HG03457 (cell line): Measurements from ENCODE around the gene UXS1.

Experiments
- ATAC-seq: cut with Tn5 transposase; IDR thresholded peaks from one replicate; pipeline ENCODE4 v1.9.1; 2021; ENCODE audit warnings: moderate number of reproducible peaks; ENCODE audit not compliant: unreplicated experiment

Gene UXS1

DNA sequence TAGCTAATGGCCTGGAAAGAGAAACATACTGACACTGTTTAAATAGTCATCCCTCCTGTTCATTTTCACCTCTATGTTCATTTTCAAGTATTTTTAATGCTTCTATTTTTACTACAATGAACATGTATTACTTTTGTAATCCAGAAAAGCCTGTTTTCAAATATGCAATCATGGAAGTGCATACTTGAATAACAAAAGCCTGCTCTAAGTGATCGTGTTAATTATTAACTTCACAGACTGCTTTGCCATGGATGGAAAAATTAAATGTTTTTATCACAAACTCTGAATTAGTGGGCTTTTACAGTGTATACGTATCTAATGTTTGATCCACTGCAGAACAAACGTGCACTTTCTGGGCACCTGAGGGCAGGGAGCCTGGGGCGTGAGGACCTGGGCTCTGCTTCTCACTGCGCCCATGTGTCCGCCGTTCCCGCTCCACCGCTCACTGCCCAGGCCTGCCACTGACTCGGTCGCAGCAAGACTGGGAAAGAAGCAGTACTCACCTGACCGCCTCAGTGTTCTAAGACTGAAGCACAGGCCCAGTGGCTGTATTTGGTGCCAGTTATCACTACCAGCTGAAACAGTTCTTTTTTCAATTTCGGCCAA lies 80.6 kb downstream of the UXS1 start:
- no peak for ATAC-seq

DNA sequence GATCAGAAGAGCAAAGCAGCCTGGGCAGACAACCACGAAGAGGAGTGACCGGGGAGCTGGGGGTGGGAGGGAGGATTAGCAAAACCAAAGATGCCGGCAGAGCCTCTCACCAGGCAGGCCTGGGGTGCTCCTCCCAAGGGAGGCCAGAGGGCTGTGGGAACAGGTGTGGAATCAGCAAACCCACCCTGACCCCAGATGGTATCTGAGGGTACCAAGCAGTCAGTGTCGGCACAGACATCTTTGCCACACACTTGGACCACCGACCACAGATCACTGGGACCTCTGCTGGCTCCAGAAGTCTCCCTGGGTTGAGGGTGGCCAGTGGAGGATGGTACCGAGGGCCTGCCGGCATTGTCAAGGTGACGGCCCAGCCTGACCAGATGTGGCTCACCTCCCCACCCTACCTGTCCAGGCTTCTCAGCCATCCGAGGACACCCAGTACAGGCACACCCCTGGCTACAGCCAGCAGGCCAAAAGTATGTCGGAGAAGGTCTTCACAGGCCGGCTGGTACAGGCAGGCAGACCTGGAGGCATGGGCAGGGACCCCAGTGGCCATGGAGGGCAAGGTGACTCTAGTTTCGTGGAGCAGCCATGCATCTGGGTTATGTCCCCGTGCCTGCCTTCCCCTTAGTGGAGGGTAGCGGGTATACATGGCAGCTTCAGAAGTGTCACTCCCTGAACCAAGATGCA lies 82.1 kb downstream of the UXS1 start:
- no peak for ATAC-seq

DNA sequence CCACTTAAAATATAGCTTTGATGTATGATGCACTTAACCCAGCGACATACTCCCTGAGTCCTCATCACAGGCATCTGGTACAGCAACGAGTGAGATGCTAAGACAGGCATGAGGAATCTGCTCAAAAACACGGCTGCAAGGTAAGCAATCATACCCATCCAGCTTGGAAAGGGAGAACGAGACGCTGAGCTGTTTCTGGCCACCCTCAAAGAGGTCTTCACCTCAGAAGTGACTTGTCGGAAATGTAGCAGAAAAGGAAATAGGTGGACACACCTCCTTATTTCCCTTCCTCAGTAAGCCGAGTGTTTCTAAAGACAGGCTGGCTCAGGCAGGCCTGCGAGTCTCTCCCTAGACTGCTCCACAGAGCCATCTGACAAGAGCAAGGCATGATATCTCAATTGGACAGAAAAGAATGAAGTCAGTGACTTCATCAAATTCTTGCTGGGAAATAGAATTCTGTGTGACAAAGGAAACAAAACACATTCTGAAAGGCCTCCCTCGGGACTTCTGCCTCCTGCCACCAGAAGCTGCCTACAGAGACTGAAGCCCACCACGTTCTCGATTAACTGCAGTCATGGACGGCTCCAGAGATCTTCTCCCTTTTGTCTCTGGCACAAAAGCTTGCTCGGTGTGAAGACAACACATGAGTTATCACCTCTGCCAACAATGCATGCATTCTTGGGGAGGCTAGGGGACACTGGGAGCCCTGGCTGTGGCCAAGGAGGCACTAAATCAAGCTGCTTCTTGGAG lies 84.3 kb downstream of the UXS1 start:
- ATAC-seq = no peak

DNA sequence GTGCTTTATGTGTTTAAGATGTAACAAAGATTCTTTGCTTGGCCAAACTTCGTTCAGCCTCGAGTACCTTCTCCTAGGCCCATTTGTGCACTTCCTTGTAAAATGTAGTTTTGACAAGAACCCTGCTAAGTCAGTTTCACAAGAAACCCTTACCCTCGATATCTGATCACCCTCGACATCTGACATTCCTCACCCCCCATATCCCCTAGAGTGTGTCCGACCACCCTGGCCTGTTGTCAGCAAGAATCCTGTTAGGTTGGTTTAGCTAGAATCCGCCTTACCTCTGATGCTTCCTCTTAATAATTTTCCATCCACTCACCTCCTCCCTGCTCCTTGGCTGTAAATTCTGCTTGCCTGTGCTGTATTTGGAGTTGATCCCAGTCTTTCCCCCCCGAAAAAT lies 85.3 kb downstream of the UXS1 start:
- ATAC-seq = no peak

DNA sequence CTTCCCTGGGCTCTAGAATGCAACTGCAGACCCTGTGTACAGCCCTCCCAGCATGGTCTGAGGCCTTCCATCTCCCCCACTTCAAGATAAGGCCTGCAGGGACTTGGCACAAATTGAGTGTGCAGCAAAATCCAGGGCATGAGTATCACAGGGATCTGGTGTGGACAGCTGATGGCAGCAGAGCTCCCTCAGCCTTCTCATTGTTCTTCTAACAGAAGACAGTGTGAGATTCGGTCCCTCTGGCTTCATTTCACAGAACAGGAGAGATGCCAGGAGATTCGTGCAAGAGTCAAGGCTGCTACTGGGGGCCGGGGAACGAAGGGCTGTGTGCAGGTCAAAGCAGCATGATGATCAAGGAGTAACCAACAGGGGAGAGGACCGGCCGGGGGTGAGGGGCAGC lies 85.8 kb downstream of the UXS1 start:
- ATAC-seq = no peak

DNA sequence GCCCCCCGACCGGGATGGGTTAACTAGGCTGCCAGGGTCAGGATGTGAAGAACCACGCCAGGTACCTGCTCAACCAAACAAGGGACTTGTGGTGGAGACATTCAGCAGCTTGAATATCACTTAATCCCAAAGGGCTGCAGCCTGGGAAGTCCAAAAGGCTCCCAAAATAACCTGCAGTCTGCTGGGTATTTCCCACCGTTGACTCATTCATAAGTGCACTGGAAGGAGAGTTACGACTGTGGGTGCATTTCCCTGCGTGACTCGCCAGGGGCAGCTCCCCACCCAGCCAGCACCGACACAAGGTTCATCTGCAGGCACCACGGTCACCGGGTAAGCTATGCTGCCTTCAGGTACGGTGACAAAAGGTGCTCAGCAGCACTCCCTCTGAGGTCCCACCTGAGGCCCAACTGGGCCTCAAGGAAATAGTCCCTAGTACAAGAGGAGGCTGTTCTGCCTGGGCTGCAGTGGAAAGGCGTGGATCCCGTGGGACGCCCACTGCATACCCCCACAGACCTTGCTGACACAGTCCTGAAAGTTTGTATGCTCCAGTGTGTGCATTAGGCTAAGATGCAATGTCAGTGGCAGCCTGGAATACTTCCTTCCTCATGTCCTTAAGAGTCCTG lies 86.5 kb downstream of the UXS1 start:
- peak; percentile 74 for ATAC-seq

DNA sequence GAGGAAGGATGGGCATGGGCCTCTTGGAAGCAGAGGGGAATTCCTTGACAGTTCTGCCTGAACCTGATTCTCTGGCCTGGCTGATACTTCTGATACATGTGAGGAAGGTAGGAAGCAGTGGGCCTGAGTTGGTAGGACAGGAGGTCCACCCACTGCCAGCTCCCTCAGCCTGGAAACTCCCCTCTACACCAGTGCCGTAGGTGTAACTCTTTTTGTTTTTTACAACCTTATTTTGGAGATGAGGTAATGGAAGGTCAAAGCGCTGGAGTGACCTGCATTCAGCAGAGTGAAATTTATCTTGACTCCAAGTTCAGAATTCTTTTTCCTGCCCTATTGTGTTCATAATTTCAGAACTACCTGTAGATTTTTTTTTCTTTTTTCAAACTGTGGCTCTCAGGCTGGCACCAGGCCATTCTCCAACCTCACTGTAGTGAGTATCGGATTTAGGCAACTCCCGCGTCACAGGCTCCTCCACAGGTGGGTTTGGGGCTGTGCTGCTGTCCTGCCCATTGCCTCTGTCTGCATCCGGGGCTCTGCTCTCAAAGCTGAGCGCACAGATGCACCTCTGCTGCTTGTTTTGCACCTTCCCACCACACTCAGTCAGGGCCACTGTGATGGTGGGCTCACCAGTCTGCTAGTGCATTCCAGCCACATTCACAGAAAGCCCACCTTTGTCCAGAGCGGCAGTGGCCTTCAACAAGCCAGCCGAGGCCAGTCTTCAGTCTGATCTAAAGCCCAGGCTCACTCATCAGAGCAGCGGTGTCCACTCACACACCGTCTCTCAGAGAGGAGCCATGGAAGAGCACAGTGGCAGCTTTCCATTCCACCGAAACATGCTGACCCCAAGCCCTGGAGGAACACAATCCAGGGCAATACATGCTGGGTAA lies 87.2 kb downstream of the UXS1 start:
- no peak for ATAC-seq

DNA sequence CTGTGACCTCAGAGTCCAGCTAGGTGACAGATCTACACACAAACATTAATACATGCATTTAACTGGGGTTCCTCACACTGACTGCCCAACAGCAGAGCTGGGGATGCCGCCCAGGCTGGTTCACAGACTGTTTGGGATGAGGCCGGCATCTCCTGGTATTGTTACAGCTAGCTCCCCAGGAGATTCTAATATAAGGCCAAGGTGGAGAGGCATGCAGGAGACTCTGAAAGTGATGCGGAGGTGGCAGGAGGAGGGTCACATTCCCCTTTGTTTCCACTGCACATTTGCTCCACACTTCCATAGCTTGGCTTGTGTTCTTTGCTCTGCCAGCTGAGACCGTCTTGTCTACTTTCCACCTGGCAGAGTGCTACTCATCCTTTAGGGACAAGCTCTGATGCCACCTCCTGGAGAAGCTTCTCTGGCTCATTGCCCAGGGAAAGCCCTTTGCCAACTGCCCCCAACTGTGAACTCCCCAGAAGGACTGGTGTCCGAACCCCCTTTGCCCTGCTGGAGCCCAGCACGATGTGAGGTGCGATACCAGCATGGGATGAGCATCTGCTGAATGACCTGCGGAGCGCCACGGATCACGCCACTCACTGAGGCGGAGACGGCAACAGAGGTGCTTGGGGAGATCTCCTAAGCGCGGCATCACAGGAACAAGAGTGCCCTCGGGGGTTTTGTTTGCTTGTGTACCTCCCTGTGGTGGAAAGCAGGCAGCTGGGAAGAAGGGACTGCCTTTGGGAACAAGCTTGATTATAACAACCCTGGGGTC lies 88.8 kb downstream of the UXS1 start:
- no peak for ATAC-seq

DNA sequence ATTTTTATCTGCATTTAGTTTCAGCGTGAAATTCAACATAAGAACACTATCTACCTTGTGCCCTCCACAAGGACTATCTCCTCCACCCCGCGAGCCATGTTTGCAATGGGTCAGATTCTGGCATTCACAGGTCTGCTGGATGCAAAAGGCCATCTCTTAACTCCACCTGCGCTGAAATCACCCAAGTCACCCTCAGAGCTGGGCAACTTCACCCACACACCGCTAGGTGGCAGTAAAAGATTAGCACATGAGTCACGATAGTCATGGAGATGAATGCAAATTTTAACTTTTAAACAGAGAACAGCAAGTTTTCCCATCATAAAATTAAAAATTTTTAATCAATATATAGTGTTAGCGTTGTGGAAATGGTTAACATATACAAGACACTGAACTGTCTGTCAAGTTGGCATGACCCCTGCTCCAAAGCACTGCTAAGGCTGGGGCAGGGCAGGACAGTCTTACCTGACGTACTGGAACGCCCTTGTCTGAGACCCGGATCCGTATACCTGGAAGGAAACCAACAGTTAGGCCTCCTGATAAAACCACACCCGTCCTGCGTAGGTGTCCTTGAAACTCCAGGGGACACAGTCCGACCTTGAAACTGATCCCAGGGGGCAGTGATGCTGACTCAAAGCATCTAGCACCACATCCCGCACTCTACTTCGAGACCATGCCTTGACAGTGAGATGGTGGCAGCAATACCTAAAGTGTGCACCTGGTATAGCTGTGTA lies 89.6 kb downstream of the UXS1 start:
- no peak for ATAC-seq

DNA sequence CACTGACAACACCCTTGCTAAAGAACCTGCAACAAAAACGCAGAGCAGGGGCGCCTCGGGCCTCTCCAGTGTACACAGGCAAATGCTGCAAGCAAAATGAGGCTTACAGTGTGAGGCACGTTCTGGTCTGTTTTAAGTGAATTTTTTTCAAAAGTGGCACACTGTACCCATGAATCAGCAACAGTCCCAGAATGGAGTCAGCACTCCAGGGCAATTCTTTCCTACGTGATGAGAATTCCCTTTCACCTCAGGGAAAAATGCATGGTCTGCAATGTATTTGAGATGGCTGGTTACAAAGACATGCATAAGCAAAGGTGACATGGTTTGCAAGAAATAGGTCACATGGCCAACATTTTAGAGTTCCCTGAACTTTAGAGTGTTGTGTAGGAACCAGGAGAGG lies 94.4 kb downstream of the UXS1 start:
- no peak for ATAC-seq

DNA sequence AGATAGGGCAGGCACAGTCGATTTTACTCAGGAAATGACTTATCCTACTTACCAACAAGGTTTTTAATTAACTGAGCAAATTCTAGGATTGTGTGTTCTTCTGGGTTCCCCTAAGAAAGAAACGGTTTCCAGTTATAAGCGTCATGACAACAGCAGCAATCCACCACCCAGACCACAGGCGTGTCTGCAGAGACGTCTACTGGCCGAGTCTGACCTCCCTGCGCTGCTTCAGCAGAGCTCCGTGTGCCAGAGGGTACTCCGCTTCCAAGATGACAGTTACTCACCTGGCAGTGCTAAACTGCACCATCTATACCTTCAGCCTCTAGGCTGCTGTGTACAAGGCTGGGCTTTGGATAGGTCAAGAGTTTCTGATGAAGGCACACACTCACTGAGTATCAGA lies 95.4 kb downstream of the UXS1 start:
- ATAC-seq = no peak

DNA sequence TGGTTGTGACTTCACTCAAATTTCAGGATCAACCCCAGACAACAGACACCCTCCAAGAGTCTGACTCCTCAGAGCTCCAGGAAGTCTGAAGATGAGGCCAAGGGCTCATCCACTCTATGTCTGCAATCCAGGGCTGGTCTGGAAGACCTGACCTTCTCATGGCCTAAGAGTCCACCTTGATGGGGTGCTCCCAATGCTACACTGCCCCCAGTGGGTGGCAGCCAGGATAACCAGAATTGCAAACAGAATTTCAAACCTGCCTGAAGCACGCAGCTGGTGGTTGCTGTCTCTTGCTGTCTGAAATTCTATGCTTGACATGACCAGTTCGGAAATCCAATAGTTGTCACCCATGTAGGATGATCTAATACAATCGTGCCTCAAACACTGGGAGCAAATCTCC lies 96.0 kb downstream of the UXS1 start:
- ATAC-seq = no peak

DNA sequence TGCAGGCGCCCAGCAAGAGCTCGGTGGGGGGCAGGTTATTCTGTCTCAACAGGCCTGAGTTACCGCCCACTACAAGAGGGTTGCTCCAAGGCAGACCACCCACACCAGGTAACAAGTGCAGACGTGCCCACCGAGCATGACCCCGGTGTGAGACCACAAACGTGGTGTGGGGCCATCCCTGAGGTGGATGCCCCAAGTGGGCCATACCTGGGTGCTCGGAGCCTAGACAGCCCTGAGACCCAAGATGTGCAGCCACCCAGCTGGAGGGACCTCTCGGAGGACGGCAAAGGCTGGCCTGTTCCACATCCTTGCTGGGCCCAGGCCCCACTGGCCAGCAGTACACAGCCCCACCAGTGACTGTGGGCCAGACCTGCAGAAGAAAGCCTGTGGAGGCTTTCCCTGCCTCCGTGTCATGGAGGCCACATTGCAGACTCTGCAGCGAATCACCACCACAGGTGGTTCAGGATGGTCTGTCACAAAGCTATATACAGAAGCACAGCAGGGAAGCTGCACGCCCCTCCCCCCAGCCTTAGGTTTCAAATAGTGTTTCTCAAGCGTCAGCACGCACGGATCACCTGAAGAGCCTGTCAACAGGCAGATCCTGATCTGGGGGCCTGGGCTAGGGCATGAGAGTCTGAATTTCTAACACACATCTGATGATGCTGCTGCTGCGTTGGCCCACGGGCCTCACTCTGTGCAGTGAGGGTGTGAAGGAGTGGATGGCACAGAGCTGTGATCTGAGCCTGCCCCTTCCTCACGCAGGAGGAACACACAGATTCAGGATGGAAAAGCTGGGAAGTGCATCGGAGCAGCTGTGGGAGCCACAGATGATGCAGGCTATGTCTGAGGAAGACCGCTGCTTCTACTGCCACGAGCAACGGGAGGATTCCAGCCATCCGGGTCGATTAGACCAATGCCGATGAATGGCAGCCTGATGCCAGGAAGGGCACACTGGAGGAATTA lies 96.8 kb downstream of the UXS1 start:
- no peak for ATAC-seq

DNA sequence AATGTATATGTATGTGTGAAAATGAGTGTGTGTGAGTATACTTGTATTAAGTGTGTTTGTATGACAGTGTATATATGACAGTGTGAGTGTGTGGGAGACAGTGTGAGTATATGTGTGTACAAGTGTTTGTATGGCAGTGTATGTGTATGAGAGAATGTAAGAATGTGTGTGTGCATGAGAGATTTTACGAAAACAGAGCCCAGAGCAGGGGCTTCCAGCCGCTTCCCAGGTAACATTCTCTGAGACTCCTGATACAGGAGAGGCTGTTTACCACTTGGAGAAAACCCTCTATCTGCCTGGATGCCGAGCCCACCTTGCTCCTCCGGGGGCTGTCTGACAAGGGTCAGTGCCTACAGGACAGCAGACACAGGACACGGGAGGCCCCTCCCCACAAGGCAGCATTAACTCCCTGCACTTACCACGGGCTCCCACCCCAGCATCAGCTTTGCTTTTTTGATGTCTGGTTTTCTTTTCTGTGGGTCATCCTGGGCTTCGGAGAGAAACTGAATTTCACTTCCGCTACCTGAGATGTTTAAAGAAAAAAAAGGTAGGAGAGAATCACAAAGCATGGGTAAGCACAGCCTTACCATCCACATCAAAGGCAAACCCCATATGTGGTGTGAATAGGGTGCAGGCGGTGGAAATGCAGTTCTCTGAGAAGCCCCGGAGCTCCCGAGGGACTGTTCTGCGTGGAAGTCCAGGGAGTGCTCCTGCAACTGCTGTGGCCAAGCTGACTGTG lies 97.6 kb downstream of the UXS1 start:
- no peak for ATAC-seq

DNA sequence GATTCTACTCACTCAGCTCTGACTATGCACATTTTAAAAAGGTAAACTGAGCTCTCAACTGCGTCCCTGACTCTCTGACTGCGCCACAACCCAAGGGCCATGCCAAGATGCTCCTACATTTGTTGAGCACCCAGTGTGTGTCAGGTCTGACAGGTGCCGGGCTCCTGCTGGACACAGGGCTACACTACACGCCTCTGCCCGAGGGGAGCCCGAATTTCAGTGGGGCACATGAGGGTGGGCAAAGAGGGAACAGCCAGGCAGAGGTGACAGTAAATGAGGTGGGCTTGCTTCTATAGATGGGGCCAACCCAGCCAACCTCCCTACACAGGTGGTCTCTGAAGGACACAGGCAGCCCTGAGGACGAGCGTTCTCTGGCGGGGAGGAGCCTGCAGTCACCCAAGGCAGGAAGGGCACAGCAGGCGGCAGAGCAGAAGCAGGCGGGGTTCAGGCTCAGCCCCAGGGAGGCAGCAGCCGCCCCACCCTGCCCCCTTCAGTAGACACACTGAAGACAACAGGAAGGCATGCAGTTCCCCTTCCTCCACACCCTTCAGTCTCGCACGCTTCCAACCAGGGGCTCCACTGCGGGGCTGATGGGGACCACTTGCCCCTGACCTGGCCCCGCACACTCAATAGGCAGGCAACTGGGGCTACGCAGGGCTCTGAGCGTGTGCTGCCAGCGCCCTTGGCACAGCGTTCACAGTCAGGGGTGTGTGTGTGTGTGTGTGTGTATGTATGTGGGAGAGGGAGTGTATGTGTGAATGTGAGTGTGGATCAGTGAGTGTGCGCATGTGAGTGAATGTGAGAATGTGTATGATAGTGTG lies 98.4 kb downstream of the UXS1 start:
- no peak for ATAC-seq

DNA sequence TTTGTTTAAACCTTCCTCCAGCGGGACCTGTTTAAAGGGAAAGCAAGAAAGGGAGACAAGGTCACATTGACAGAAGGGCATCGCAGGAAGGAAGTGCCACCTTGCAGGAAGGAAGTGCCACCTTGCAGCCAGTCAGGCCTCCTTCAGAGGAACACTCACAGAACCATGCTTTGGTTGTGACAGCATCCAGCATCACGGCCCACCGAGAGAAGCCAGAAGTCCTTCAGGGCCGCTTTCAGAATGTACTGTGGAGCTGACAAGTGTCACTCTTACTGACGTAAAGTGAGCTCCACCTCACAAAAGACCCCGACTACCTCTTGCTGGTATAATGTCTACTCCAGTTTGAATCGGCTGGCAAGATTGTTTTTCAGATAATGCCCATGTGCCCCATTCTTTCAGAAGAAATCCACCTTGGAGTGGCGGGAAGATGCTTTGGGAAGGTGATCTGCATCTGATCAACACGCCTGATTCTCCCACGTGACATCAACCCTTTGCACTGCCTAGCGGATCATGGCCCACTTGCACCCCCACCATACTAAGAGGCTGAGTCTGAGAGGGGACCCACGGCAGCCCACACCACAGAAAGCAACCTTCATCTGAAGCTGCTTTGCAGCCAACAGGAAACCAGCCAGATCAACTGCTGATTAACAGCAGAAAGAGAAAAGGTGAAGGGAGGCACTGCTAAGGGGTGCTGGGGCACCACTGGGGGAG lies 99.8 kb downstream of the UXS1 start:
- ATAC-seq = no peak
